GOT3 (cell line): ENCODE data around the gene GPR152.
"Not testable (repeated sequence)": the region's sequence is repeated elsewhere in the genome, so short reads cannot be mapped to it uniquely, and the experiment has no call there.

Experiments used
- DNase-seq: peaks from one replicate; lab custom pipeline; 2025; ENCODE audit warnings: mixed read lengths; lab: John Stamatoyannopoulos, UW

The GPR152 gene

GRCh38 chr11:67439321-67440228 lies 13.0 kb downstream of the GPR152 start:
- DNase-seq: no peak

GRCh38 chr11:67438158-67438902 lies 14.2 kb downstream of the GPR152 start:
- DNase-seq: no peak

GRCh38 chr11:67437809-67438157 lies 14.7 kb downstream of the GPR152 start:
- no peak for DNase-seq

- no peak for DNase-seq
Measured at GRCh38 chr11:67437082-67437808, 15.3 kb downstream of the GPR152 start, which contains the start of gene PTPRCAP. PTPRCAP (minus strand) TSS chr11:67437682; CDS start chr11:67437619, 63 bp downstream.

GRCh38 chr11:67436459-67437081 lies 16.0 kb downstream of the GPR152 start:
- DNase-seq: no peak

- no peak for DNase-seq
Measured at GRCh38 chr11:67435727-67436458, 16.6 kb downstream of the GPR152 start.

- DNase-seq: no peak
Measured at GRCh38 chr11:67435031-67435726, 17.4 kb downstream of the GPR152 start.

- DNase-seq: no peak
Measured at GRCh38 chr11:67434395-67434881, 18.1 kb downstream of the GPR152 start.

- DNase-seq: no peak
Measured at GRCh38 chr11:67433536-67434394, 18.8 kb downstream of the GPR152 start.

GRCh38 chr11:67432655-67433349 lies 19.7 kb downstream of the GPR152 start:
- DNase-seq: no peak

GRCh38 chr11:67431346-67432249 lies 20.9 kb downstream of the GPR152 start:
- no peak for DNase-seq

- DNase-seq: no peak
Measured at GRCh38 chr11:67429722-67430121, 22.8 kb downstream of the GPR152 start.

GRCh38 chr11:67429038-67429668 lies 23.4 kb downstream of the GPR152 start:
- DNase-seq: no peak

GRCh38 chr11:67428052-67429001 lies 24.2 kb downstream of the GPR152 start, which contains the start of gene RPS6KB2:
RPS6KB2 (plus strand) TSS chr11:67428494; CDS start chr11:67428546, 52 bp downstream.
- peak; percentile 89 for DNase-seq

GRCh38 chr11:67427364-67427859 lies 25.1 kb downstream of the GPR152 start:
- DNase-seq: not testable (repeated sequence)
